Activated CD4-positive, CD25-positive, alpha-beta regulatory T cell treated with anti-CD3 and anti-CD28 coated beads, Interleukin-2, amount 50 U/mL, for 72 hours (primary cell): ENCODE data around the gene ACAD10.
"Not testable (repeated sequence)": the region's sequence is repeated elsewhere in the genome, so short reads cannot be mapped to it uniquely, and the experiment has no call there.

Experiments
- DNase-seq: peaks from one replicate; pipeline ENCODE4 v3.0.0; 2021

Gene ACAD10

DNA sequence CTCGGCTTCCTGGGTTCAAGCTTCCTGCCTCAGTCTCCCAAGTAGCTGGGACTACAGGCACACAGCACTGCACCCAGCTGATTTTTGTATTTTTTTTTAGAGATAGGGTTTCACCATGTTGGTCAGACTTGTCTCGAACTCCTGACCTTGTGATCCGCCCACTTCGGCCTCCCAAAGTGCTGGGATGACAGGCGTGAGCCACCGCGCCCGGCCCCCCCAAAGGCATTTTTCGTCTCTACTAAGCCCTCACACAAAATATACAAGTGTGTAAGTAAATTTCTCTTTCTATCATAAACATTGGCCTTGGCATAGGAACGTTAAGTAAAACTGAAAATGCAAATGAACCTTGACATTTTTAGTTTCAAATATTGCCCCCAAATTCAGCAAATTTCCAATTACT is 2.1 kb downstream of the ACAD10 start:
- no peak for DNase-seq

DNA sequence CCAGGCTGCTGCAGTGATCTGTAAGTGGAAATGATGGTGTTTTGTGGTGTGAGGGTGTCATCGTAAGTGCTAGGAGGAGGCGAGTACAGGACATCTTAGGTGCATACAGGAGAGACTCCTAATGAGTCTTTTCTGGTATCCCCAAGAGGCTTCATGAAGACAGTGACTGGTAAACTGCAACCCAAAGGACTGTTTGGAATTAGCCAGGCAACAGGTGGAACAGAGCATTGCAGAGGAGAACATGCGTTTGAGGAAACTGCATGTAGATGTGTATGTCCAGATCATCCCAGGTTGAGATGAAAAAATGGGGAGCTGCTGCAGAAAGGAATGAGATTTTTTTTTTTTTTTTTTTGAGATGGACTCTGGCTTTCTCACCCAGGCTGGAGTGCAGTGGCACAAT is 5.4 kb downstream of the ACAD10 start:
- DNase-seq = no peak

DNA sequence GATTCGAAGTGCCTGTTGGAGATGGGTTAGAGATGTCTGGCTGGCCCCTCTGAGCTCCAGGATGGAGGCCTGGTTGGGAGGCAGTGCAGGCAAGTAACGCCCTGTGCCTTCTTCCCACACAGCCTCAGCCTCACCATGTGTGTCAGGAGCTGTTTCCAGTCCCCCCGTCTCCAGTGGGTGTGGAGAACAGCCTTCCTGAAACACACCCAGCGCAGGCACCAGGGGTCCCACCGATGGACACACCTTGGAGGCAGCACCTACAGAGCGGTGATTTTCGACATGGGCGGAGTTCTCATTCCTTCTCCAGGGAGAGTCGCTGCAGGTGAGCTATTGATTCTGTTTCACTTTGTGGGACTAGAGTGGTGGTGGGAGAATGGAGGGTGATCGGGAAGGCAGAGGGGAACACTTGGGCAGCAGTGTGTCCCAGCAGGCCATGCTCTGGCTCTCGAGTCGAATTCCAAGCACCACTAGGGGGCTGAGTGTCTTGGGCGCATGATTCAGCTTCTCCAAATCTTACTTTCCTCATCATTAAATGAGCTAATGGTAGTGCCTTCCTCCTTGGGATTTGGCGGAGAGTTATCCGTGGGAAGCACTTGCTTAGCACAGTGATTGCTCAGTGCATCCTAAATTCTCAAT is 6.8 kb downstream of the ACAD10 start:
- DNase-seq = no peak

DNA sequence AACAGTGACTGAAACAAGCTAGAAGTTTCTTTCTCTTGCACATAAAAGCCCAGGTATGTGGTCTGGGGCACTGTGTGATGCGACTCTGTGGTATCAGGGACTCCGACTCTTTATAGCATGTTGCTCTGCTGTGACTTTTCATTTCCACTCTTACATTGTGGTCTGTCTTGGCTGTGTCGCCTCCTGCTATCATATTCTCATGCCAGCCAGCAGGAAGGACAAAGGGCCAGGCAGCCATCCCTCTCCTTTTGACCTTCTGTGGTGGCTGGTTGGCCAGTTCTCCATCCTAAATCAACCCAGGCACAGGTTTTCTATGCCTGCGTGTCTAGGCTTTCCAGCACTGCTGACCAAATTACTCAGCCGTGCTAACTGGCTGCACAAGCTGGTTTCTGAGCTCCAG is 8.0 kb downstream of the ACAD10 start:
- no peak for DNase-seq

DNA sequence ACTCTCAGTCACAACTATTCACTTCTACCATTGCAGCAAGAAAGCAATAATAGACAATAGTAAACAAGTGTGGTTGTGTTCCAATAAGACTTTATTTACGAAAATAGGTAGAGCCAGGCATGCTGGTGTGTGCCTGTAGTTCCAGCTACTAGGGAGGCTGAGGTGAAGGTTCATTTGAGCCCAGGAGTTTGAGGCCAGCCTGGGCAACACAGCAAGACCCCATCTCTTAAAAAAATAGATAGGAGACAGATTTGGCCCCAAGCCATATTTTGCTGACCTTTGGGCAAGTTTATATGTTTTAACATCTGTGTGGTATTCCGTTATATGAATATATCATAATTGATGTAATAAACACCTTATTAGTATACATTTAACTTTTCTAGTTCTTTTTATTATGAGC is 14.1 kb downstream of the ACAD10 start:
- DNase-seq = no peak

DNA sequence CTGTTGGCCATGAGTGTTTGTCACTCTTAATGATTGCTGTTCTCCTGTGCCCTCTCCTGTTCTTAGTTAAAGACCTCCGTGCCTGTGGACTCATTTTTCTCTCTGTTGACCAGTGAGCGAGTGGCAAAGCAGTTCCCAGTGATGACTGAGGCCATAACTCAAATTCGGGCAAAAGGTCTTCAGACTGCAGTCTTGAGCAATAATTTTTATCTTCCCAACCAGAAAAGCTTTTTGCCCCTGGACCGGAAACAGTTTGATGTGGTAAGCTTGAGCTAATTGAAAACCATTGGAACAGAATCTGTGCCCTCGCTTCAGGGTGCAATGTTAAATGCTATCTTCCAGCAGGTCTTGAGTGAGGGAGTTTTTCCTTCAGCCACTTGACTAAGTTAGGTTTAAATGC is 19.8 kb downstream of the ACAD10 start:
- DNase-seq = no peak

GRCh38 chr12:111706145-111706544 is 20.3 kb downstream of the ACAD10 start:
- no peak for DNase-seq

GRCh38 chr12:111715279-111715678 is 29.4 kb downstream of the ACAD10 start:
- DNase-seq = no peak

- DNase-seq = not testable (repeated sequence)
Measured at GRCh38 chr12:111719316-111719715, 33.5 kb downstream of the ACAD10 start.

DNA sequence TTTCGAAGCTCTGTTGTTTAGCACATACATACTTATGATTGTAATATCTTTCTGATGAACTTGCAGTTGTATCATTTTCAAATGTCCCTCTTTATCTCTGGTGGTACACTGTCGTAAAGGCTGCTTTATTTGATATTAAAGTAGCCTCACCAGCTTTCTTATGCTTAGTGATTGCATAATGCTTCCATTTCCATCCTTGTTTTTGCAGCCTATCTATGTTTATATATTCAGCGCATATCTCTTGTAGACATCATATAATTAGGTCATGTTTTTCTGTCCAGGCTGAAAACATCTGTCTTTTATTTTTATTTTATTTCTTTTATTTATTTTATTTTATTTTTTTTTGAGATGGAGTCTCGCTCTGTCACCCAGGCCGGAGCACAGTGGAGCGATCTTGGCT is 34.6 kb downstream of the ACAD10 start:
- DNase-seq = no peak

GRCh38 chr12:111723646-111724360 is 38.0 kb downstream of the ACAD10 start:
- not testable (repeated sequence) for DNase-seq

DNA sequence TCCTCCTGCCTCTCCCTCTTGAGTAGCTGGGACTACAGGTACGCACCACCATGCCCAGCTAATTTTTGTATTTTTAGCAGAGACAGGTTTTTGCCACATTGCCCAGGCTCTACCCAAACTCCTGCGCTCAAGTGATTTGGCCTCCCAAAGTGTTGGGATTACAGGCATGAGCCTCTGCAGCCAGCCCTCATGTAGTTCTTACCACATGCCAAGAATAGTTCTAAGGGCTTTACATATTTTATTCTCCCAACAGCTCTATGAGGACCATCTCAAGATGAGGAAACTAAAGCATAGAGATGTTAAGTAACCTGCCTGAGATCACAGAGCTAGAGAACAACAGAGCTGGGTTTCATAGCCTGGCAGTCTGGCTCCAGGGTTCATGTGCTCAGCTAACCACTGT is 42.9 kb downstream of the ACAD10 start:
- DNase-seq = no peak

- DNase-seq = no peak
Measured at GRCh38 chr12:111730420-111730819, 44.6 kb downstream of the ACAD10 start.

DNA sequence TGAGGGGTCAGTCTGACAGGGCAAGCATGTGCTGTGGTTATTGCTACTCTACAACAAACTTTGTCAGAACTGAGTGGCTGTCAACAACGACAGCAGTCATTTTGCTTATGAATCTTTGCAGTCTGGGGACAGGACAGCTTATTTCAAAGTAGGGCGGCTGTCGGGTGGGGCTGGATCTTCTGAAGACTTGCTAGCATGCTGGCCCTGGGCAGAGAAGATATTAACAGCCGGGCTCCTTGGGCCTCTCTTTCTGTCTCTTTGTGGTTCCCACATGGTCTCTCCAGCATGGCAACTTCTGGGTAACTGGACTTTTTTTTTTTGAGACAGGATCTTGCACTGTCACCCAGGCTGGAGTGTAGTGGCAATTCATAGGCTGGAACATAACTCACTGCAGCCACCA is 46.9 kb downstream of the ACAD10 start:
- DNase-seq = no peak

DNA sequence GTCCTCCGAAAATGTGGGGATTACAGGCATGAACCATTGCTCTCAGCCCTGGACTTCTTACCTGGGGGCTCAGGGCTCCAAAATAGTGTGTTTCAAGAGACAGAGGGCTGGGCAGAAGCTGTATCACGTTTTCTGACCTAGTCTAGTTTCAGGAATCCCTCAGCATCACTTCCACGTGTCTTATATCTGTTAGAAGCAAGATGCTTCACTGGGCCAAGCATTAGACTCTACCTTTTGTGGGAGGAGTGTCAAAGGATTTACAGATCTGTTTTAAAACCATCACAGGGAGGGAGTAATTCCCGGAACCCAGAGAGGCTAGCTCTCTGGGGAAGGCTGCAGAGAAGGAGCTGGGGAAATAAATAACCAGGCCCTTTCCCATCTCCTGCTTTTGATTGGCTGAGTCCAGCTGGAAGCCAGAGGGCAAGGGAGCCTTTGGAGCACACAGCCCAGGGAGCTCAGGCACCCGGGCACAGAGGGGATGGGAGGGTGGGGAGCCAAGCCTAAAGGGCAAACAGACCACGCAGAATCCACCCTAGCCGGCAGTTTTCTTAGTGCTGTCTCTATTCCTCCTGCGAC is 47.6 kb downstream of the ACAD10 start:
- DNase-seq = no peak

DNA sequence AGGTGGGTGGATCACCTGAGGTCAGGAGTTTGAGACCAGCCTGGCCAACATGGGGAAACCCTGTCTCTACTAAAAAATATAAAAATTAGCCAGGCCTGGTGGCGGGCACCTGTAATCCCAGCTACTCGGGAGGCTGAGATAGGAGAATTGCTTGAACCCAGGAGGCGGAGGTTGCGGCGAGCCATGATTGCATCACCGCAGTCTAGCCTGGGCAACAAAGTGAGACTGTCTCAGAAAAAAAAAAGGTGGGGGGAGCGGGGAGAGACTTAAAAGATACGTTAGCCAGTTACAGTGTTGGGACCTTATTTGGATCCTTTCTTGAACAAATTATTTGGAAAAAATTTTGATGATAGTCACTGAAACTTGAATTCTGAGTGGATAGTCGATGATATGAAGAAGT is 53.7 kb downstream of the ACAD10 start:
- not testable (repeated sequence) for DNase-seq

DNA sequence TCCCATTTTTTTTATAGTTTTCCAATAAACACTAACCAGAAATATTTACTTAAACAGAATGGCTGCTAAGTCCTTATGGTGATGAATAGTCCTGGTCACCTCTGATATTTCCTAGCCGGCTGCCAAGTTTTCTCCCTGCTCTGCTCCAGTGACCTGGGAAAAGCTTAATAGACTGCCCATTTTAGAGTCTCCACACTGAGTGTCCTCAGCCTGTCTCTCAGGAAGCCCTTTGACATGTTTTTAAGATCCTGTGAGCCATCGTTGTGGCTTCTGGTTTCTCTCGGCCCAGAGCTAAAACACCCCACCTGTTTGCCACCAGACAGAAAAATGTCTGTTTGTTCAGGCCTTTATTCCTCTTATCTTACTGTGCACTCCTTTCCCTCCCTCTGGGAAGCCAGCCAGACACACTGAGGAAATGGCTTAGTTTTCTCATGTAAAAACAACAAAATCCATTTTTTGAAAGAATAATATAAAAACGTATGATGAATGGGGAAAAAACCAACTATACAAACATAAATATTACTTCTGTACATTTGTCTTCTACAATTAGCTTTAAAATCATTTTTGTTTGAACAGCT is 55.5 kb downstream of the ACAD10 start:
- DNase-seq = no peak

DNA sequence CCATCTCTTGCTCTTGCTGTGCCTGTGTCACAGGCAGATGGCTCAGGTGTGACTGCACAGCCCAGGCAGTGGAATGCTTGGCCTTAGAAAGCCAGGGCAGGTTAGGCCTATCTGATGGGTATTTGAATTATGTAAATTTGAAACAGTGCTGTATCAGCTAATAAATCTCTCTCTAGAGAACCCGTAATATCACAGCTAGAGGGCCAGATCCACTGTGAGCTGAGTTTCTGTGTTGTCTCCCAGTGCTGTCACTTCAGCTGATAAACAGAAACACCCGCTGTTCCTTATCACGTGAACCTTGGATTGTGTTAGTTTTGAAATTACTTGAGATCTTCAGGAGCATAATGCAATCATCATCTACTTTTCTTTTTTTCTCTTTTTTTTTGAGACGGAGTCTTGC is 59.4 kb downstream of the ACAD10 start:
- DNase-seq = no peak

DNA sequence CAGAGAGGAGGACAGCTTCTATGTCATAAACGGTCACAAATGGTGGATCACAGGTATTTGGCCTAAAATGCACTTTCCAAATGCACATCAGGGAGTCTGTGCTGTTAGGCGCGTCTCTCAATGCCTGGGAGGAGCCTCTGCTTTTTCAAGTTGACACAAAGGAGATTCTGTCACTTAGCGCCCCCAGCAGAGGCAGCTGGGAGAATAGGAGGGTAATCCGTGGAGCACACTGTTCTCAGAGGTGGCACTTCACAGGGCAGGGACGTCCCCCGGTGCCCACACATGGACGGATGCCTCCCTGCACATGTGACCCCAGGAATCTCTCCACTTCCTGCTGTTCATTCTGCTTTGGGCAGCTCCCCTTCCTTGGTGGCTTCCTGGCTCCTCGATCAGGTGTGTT is 61.5 kb downstream of the ACAD10 start:
- no peak for DNase-seq

GRCh38 chr12:111748151-111748672 is 62.4 kb downstream of the ACAD10 start:
- DNase-seq = no peak

- no peak for DNase-seq
Measured at GRCh38 chr12:111748867-111749266, 63.0 kb downstream of the ACAD10 start.

- DNase-seq = no peak
Measured at GRCh38 chr12:111749391-111749790, 63.5 kb downstream of the ACAD10 start.

GRCh38 chr12:111753144-111753881 is 67.5 kb downstream of the ACAD10 start:
- DNase-seq = no peak
